Keratinocyte (primary cell): Measurements from ENCODE around the gene RNF38. TPM values are rescaled to one million over a fixed set of nuclear protein-coding genes. Genes with fewer than 3 reads are reported as not detected.

ENCODE experiments used
- DNase-seq: peaks from one replicate; pipeline ENCODE4 v3.0.0-alpha.2; 2011; ENCODE audit warnings: low read depth, missing footprints, low spot score
- FAIRE-seq: peaks from 2 replicates; lab custom pipeline; 2011; peaks lifted over from hg19 to GRCh38; lab: Jason Lieb, UNC
- H2AFZ ChIP-seq: 2 replicates; pipeline ENCODE4 v1.6.0; 2012; ENCODE audit warnings: low read length, control low read depth, inconsistent platforms; ENCODE audit not compliant: control insufficient read depth
- H3K27ac ChIP-seq: 2 replicates; pipeline ENCODE4 v1.5.1; 2011; ENCODE audit warnings: low read length; ENCODE audit not compliant: control insufficient read depth, insufficient read depth
- H3K27me3 ChIP-seq: 3 replicates; pipeline ENCODE4 v1.6.0; 2011; ENCODE audit warnings: low read length; ENCODE audit not compliant: control insufficient read depth, insufficient read depth; ENCODE audit errors: extremely low read depth
- H3K36me3 ChIP-seq, 2 experiments: 2 replicates in 1 of 2; 3 replicates in 1 of 2; pipeline ENCODE4 v1.5.1; 2011; ENCODE audit warnings: low read length in 2 of 2, mild to moderate bottlenecking in 1 of 2; ENCODE audit not compliant: control insufficient read depth in 2 of 2, insufficient read depth in 2 of 2; ENCODE audit errors: extremely low read depth in 1 of 2
- H3K4me1 ChIP-seq: 3 replicates; pipeline ENCODE4 v1.5.1; 2011; ENCODE audit warnings: low read length; ENCODE audit not compliant: control insufficient read depth, insufficient read depth; ENCODE audit errors: extremely low read depth
- H3K4me2 ChIP-seq: 3 replicates; pipeline ENCODE4 v1.6.0; 2011; ENCODE audit warnings: low read depth, low read length; ENCODE audit not compliant: control insufficient read depth, insufficient read depth; ENCODE audit errors: extremely low read depth
- H3K4me3 ChIP-seq, 3 experiments: fragments of 200-600 bp in 1 of 3; sonication (generic) in 1 of 3; 2 replicates in 2 of 3; 3 replicates in 1 of 3; pipeline ENCODE4 v1.5.1; 2011 to 2016; ENCODE audit warnings: low read length in 3 of 3, mild to moderate bottlenecking in 3 of 3, control low read depth in 2 of 3, inconsistent platforms in 1 of 3, low read depth in 1 of 3, mixed read lengths in 1 of 3, mixed run types in 1 of 3, moderate library complexity in 1 of 3; ENCODE audit not compliant: control insufficient read depth in 2 of 3, insufficient read depth in 2 of 3; ENCODE audit errors: extremely low read depth in 1 of 3
- H3K79me2 ChIP-seq: 2 replicates; pipeline ENCODE4 v1.6.0; 2012; ENCODE audit warnings: low read length; ENCODE audit not compliant: control insufficient read depth, insufficient read depth
- H3K9ac ChIP-seq: 3 replicates; pipeline ENCODE4 v1.6.0; 2011; ENCODE audit warnings: low read length; ENCODE audit not compliant: control insufficient read depth, insufficient read depth; ENCODE audit errors: extremely low read depth
- H3K9me1 ChIP-seq: 3 replicates; pipeline ENCODE4 v1.6.0; 2011; ENCODE audit warnings: low read length; ENCODE audit not compliant: control insufficient read depth, insufficient read depth; ENCODE audit errors: extremely low read depth
- H3K9me3 ChIP-seq: 2 replicates; pipeline ENCODE4 v1.5.1; 2012; ENCODE audit warnings: low read depth, low read length; ENCODE audit not compliant: control insufficient read depth
- H4K20me1 ChIP-seq: 3 replicates; pipeline ENCODE4 v1.6.0; 2011; ENCODE audit warnings: low read length; ENCODE audit not compliant: control insufficient read depth, insufficient read depth; ENCODE audit errors: extremely low read depth
- EZH2 ChIP-seq: IDR thresholded peaks from one replicate; pipeline ENCODE4 v1.6.1; 2012; ENCODE audit warnings: inconsistent platforms, mild to moderate bottlenecking, low read length, moderate library complexity
- dilution Hi-C: fragments of 300-500 bp; cut with MboI; formaldehyde crosslinking; loops from one replicate; pipeline ENCODE4 v1.7.0; 2020; ENCODE audit warnings: low sequenced_read_pairs; ENCODE audit not compliant: extremely low pct_ligation_motif_present
- polyA plus RNA-seq, 5 experiments: library from polyadenylated mRNA; depleted of rRNA in 3 of 5; stranded (reverse) in 3 of 5; stranded (forward) in 1 of 5; unstranded in 1 of 5; fragments of >200 nt; gene quantifications; 1 replicate in 1 of 5; 2 replicates in 3 of 5; 3 replicates in 1 of 5; pipeline versions ENCODE4 v1.2.1 to v1.2.3, GENCODE V29; 2011 to 2012; ENCODE audit warnings: missing spikeins in 2 of 5, low read depth in 1 of 5, low replicate concordance in 1 of 5
- TF ChIP-seq, protein P1 (sequence below), 3 experiments: IDR thresholded peaks in 1 of 3; conservative IDR thresholded peaks in 1 of 3; optimal IDR thresholded peaks in 1 of 3; 2 replicates in 2 of 3; 3 replicates in 1 of 3; pipeline versions ENCODE3 to v1.5.1; 2011; ENCODE audit warnings: low read length in 3 of 3, mild to moderate bottlenecking in 3 of 3, moderate library complexity in 2 of 3, control low read depth in 1 of 3, inconsistent platforms in 1 of 3; ENCODE audit not compliant: insufficient read depth in 2 of 3; ENCODE audit errors: extremely low read depth in 1 of 3

The RNF38 gene
- polyA plus RNA-seq, 1 donor (not counting 4 experiments of a cell fraction or from before 2014, with no cell fraction given), result 12.5 TPM

DNA sequence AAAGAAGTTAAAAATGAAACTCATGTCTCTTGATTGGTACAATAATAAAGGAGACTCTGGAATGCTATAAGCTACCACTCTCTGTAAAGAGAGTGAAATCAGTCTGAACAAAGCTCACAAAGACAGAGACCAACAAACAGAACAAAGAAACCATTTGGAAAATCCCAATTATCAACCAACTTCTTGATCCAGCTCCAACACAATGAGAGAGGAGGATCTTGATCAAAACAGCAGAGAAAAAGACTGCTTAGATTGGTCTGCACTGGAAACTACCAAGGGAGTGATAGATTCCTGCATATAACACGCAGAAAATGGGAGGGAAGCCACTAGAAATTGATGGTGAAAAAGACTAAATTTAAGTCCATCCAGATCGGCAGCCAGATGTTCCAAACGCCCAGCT lies 23.1 kb upstream of the RNF38 start:
- peaks cover 3% of the 10 kb centered on the region for H4K20me1 ChIP-seq
- H3K9ac ChIP-seq, result no peak overlapping the region
- no peak for DNase-seq
- H3K4me1 ChIP-seq, result peaks cover 9% of the 10 kb centered on the region
- no peak overlapping the region for H3K4me3 ChIP-seq
- H3K27ac ChIP-seq, result no peak overlapping the region
- peaks cover 3% of the 10 kb centered on the region for H3K9me1 ChIP-seq
- H3K79me2 ChIP-seq, result no peaks in the 10 kb centered on the region
- H3K4me2 ChIP-seq, result no peak overlapping the region
- no peaks in the 10 kb centered on the region for H3K9me3 ChIP-seq
- no peak for TF ChIP-seq EZH2
- TF ChIP-seq, protein P1, sequence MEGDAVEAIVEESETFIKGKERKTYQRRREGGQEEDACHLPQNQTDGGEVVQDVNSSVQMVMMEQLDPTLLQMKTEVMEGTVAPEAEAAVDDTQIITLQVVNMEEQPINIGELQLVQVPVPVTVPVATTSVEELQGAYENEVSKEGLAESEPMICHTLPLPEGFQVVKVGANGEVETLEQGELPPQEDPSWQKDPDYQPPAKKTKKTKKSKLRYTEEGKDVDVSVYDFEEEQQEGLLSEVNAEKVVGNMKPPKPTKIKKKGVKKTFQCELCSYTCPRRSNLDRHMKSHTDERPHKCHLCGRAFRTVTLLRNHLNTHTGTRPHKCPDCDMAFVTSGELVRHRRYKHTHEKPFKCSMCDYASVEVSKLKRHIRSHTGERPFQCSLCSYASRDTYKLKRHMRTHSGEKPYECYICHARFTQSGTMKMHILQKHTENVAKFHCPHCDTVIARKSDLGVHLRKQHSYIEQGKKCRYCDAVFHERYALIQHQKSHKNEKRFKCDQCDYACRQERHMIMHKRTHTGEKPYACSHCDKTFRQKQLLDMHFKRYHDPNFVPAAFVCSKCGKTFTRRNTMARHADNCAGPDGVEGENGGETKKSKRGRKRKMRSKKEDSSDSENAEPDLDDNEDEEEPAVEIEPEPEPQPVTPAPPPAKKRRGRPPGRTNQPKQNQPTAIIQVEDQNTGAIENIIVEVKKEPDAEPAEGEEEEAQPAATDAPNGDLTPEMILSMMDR (optimal IDR thresholded peaks at IDR 0.05 in 1 of 3, IDR thresholded peaks at IDR 0.05 in 1 of 3, conservative IDR thresholded peaks at IDR 0.05 in 1 of 3; ENCODE audit: extremely low read depth in 1 of 3, insufficient read depth in 2 of 3, low read length in 3 of 3), result no peak
- dilution Hi-C loops, result no loop called here
- H3K36me3 ChIP-seq, result no peaks in the 10 kb centered on the region
- FAIRE-seq, result no peak
- H3K27me3 ChIP-seq, result no peaks in the 10 kb centered on the region
- H2AFZ ChIP-seq, result no peak overlapping the region

DNA sequence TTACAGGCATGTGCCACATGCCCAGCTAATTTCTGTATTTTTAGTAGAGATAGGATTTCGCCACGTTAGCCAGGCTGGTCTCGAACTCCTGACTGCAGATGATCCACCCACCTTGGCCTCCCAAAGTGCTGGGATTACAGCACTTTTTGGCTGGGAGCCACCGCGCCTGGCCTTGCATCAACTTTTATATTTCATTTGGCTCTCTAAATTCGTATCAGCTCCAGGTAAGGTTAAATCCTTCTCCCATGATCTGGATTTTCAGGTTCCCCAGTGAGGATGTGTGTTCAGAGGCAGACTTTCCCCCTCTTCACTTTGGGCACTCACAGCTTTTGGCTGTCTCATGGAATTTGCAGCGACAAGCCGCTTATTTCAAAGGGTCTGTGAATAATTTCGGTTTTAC lies 16.8 kb upstream of the RNF38 start:
- Histone ChIP-seq H3K4me3 (no peak overlapping the region), H3K27me3 (no peaks in the 10 kb centered on the region), H3K4me1 (peaks cover 9% of the 10 kb centered on the region), H3K79me2 (no peaks in the 10 kb centered on the region), H3K36me3 (peaks cover 0 to 2% of the 10 kb centered on the region in 2 experiments), H3K9me1 (peaks cover 3% of the 10 kb centered on the region), H2AFZ (no peak overlapping the region), H3K9ac (no peak overlapping the region), H3K27ac (no peak overlapping the region), H4K20me1 (peaks cover 3% of the 10 kb centered on the region), H3K4me2 (no peak overlapping the region), H3K9me3 (no peaks in the 10 kb centered on the region)
- FAIRE-seq, result no peak
- TF ChIP-seq, protein P1 (optimal IDR thresholded peaks at IDR 0.05 in 1 of 3, IDR thresholded peaks at IDR 0.05 in 1 of 3, conservative IDR thresholded peaks at IDR 0.05 in 1 of 3; ENCODE audit: extremely low read depth in 1 of 3, insufficient read depth in 2 of 3, low read length in 3 of 3), result no peak
- TF ChIP-seq EZH2, result no peak
- no peak for DNase-seq
- dilution Hi-C loops, result no loop called here
